Pancreas (tissue), 10 donors: ENCODE data around the gene CHN1. TPM values are rescaled to one million over a fixed set of nuclear protein-coding genes. Genes with fewer than 3 reads are reported as not detected.

Experiments
- ATAC-seq, 4 donors: fragments of 200-7000 bp; cut with Tn5 transposase; one replicate each; pipeline versions ENCODE4 v1.8.0 to v1.9.1; 2020; ENCODE audit warnings: mild to moderate bottlenecking in 4 of 4, moderate library complexity in 4 of 4
- DNase-seq, 6 donors: peaks; one replicate each; pipeline ENCODE4 v3.0.0-alpha.2; 2020
- FAIRE-seq: peaks from 2 replicates; lab custom pipeline; 2012; peaks lifted over from hg19 to GRCh38; lab: Jason Lieb, UNC
- H3K27ac ChIP-seq, 4 donors: fragments of 200-600 bp; sonication (generic); 1 replicate in 3 of 4; 2 replicates in 1 of 4; pipeline versions ENCODE4 v1.5.0 to v1.8.0; 2020
- H3K27me3 ChIP-seq, 4 donors: fragments of 200-600 bp; one replicate each; pipeline ENCODE4 v1.8.0; 2021
- H3K36me3 ChIP-seq, 3 donors: fragments of 200-600 bp; sonication (generic) in 1 of 3; one replicate each; pipeline versions ENCODE4 v1.5.0 to v1.8.0; 2020 to 2021
- H3K4me1 ChIP-seq, 3 donors: fragments of 200-600 bp; one replicate each; pipeline ENCODE4 v1.8.0; 2021
- H3K4me3 ChIP-seq, 4 donors: fragments of 200-600 bp; sonication (generic) in 2 of 4; one replicate each; pipeline versions ENCODE4 v1.5.0 to v1.8.0; 2020 to 2021
- H3K9me3 ChIP-seq, 4 donors: fragments of 200-600 bp; one replicate each; pipeline ENCODE4 v1.8.0; 2021
- CTCF ChIP-seq, 4 donors: fragments of 200-600 bp; sonication (generic) in 3 of 4; IDR thresholded peaks; one replicate each; pipeline versions ENCODE4 v1.5.0 to v1.8.0; 2021; ENCODE audit warnings: antibody characterized with exemption in 4 of 4
- WGBS, 2 donors: extraction: QIAGEN DNeasy Blood & Tissue Kit; methylation state at CpG; one replicate each; pipeline ENCODE4 v1.1.7; 2013; 5-methylcytosine and 5-hydroxymethylcytosine counted together
- intact Hi-C, 3 donors: fragments of 100-400 bp; cut with DNase I; formaldehyde crosslinking; loops; one replicate each; pipeline versions ENCODE4 v1.11.1 to v1.14.2; 2022
- polyA plus RNA-seq, 2 donors: library from polyadenylated mRNA; stranded (reverse); fragments of 200-250 nt; gene quantifications; one replicate each; pipeline ENCODE4 v1.2.3, GENCODE V29; 2013
- total RNA-seq, 6 donors: library from RNA; stranded (reverse); fragmentation: NEBNext Ultra II Directional in 4 of 6; extraction: Animal tissue kit (Norgen Biotek cat#: 25700) in 4 of 6; gene quantifications; one replicate each; pipeline versions ENCODE4 v1.2.1 to v1.2.4, GENCODE V29; 2021 to 2023
- donor health status: healthy with polysubstance abuse.
- donor health status: DM: no; HTN: no; CAD: no; lungs with moderate emphysema.
- donor health status: DM: no; HTN: no; CAD: no.
- donor health status: control.
- donor health status: control.
- donor health status: Bipolar disorder and iron deficiency.
- donor health status: DM: yes; HTN: yes; CAD: no.
- donor health status: DM: no; HTN: no; CAD: no.
- donor health status: DM: no; HTN: no; CAD: no.
- donor health status: DM: yes; HTN: yes; CAD: no.

Gene CHN1
- total and polyA plus RNA-seq, 8 donors, result 1.3 to 15.4 (median 3.7) TPM

- H3K27ac ChIP-seq, result no peak overlapping the region
- 77 to 87% methylated on average over 3 of the region's 3 CpGs for WGBS, 2 donors
- no peak for TF ChIP-seq CTCF (IDR thresholded peaks at IDR 0.05)
- no peaks in the 10 kb centered on the region for H3K9me3 ChIP-seq
- H3K36me3 ChIP-seq, result no peaks in the 10 kb centered on the region
- no peaks in the 10 kb centered on the region for H3K4me1 ChIP-seq
- FAIRE-seq (no peak), ATAC-seq (no peak), DNase-seq (no peak)
- no peaks in the 10 kb centered on the region for H3K27me3 ChIP-seq
- no peak overlapping the region for H3K4me3 ChIP-seq
- intact Hi-C loops, result no loop called here
Observed at GRCh38 chr2:175022923-175023322, 17.7 kb upstream of the CHN1 start.

GRCh38 chr2:175019566-175020327 is 14.6 kb upstream of the CHN1 start:
- DNase-seq, result no peak
- FAIRE-seq, result no peak
- no peak for ATAC-seq
- intact Hi-C loops, result no loop called here
- no peak overlapping the region for H3K27ac ChIP-seq
- WGBS, 2 donors, result 89 to 95% methylated on average over 2 of the region's 2 CpGs
- no peaks in the 10 kb centered on the region for H3K4me1 ChIP-seq
- H3K36me3 ChIP-seq, result no peaks in the 10 kb centered on the region
- H3K9me3 ChIP-seq, result no peaks in the 10 kb centered on the region
- TF ChIP-seq CTCF (IDR thresholded peaks at IDR 0.05), result no peak
- no peak overlapping the region for H3K4me3 ChIP-seq
- no peaks in the 10 kb centered on the region for H3K27me3 ChIP-seq

- Histone ChIP-seq H3K36me3 (no peaks in the 10 kb centered on the region), H3K4me3 (no peak overlapping the region), H3K27me3 (no peaks in the 10 kb centered on the region), H3K9me3 (no peaks in the 10 kb centered on the region), H3K4me1 (no peaks in the 10 kb centered on the region), H3K27ac (no peak overlapping the region)
- no peak for TF ChIP-seq CTCF (IDR thresholded peaks at IDR 0.05)
- FAIRE-seq (no peak), ATAC-seq (peak; percentile 25 to 74 (median 58)), DNase-seq (peak in 1 of 6 donors; percentile 14)
- WGBS, 2 donors, result 71 to 76% methylated on average over 5 of the region's 5 CpGs
- intact Hi-C loops, result no loop called here
Observed at GRCh38 chr2:175017618-175018414, 12.6 kb upstream of the CHN1 start.

GRCh38 chr2:175015340-175015739 is 10.2 kb upstream of the CHN1 start:
- no peaks in the 10 kb centered on the region for H3K36me3 ChIP-seq
- no peak overlapping the region for H3K27ac ChIP-seq
- H3K27me3 ChIP-seq, result no peaks in the 10 kb centered on the region
- ATAC-seq (no peak), DNase-seq (no peak), FAIRE-seq (no peak)
- no peaks in the 10 kb centered on the region for H3K4me1 ChIP-seq
- intact Hi-C loops, result no loop called here
- no peak overlapping the region for H3K4me3 ChIP-seq
- TF ChIP-seq CTCF (IDR thresholded peaks at IDR 0.05), result no peak
- 72 to 80% methylated on average over 3 of the region's 3 CpGs for WGBS, 2 donors
- no peaks in the 10 kb centered on the region for H3K9me3 ChIP-seq
